Spleen (tissue), 11 donors: ENCODE results near the gene SLN. TPM values are rescaled to one million over a fixed set of nuclear protein-coding genes. Genes with fewer than 3 reads are reported as not detected.

Source experiments
- DNase-seq: peaks from one replicate; pipeline ENCODE4 v3.0.0-alpha.2; 2020
- H3K27ac ChIP-seq, 8 donors: fragments of 200-600 bp; sonication (generic) in 7 of 8; 1 replicate in 4 of 8; 2 replicates in 4 of 8; pipeline versions ENCODE4 v1.5.0 to v1.8.0; 2016 to 2021; ENCODE audit warnings: inconsistent platforms in 4 of 8, mild to moderate bottlenecking in 4 of 8, moderate library complexity in 1 of 8
- H3K27me3 ChIP-seq, 7 donors: fragments of 200-600 bp; sonication (generic) in 6 of 7; replicated peaks in 1 of 7; 1 replicate in 4 of 7; 2 replicates in 3 of 7; pipeline versions ENCODE4 v1.5.0 to v1.8.0; 2016 to 2021; ENCODE audit warnings: inconsistent platforms in 3 of 7, mild to moderate bottlenecking in 1 of 7
- H3K36me3 ChIP-seq, 6 donors: fragments of 200-600 bp; sonication (generic) in 5 of 6; 1 replicate in 4 of 6; 2 replicates in 2 of 6; pipeline versions ENCODE4 v1.5.0 to v1.8.0; 2016 to 2021; ENCODE audit warnings: inconsistent platforms in 2 of 6
- H3K4me1 ChIP-seq, 6 donors: fragments of 200-600 bp; sonication (generic) in 5 of 6; 1 replicate in 3 of 6; 2 replicates in 3 of 6; pipeline versions ENCODE4 v1.5.0 to v1.8.0; 2016 to 2021; ENCODE audit warnings: inconsistent platforms in 3 of 6
- H3K4me3 ChIP-seq, 8 donors: fragments of 200-600 bp; sonication (generic) in 7 of 8; 1 replicate in 4 of 8; 2 replicates in 4 of 8; pipeline versions ENCODE4 v1.5.0 to v1.8.0; 2016 to 2021; ENCODE audit warnings: inconsistent platforms in 4 of 8, mild to moderate bottlenecking in 4 of 8, moderate library complexity in 2 of 8
- H3K9me3 ChIP-seq, 8 donors: fragments of 200-600 bp; sonication (generic) in 7 of 8; 1 replicate in 4 of 8; 2 replicates in 4 of 8; pipeline versions ENCODE4 v1.5.0 to v1.8.0; 2016 to 2021; ENCODE audit warnings: inconsistent platforms in 4 of 8
- POLR2A ChIP-seq, 3 donors: fragments of 450-650 bp; IDR thresholded peaks; one replicate each; pipeline ENCODE4 v1.5.1; 2017; ENCODE audit warnings: antibody characterized with exemption in 3 of 3, mild to moderate bottlenecking in 1 of 3
- POLR2AphosphoS5 ChIP-seq, 3 donors: sonication (generic); formaldehyde crosslinking; IDR thresholded peaks; one replicate each; pipeline ENCODE4 v1.5.1; 2017; ENCODE audit warnings: antibody characterized with exemption in 3 of 3
- WGBS, 5 donors: extraction: QIAGEN DNeasy Blood & Tissue Kit in 3 of 5; methylation state at CpG; one replicate each; pipeline versions ENCODE4 v1.1.5 to v1.1.7; 2013 to 2018; 5-methylcytosine and 5-hydroxymethylcytosine counted together
- intact Hi-C: fragments of 100-400 bp; cut with DNase I; formaldehyde crosslinking; loops from one replicate; pipeline ENCODE4 v1.15.0; 2023; ENCODE audit warnings: low total_unique reads
- polyA plus RNA-seq, 3 donors: library from polyadenylated mRNA; stranded (reverse); fragments of 200-250 nt; gene quantifications; one replicate each; pipeline ENCODE4 v1.2.1, GENCODE V29; 2013
- total RNA-seq, 7 donors: library from RNA; depleted of rRNA in 3 of 7; stranded (reverse); fragments of >200 nt in 3 of 7; fragmentation: NEBNext Ultra II Directional in 4 of 7; extraction: Animal tissue kit (Norgen Biotek cat#: 25700) in 4 of 7; gene quantifications; one replicate each; pipeline versions ENCODE4 v1.1.0 to v1.2.1, GENCODE V29; 2016 to 2021
- TF ChIP-seq, protein P1 (sequence below), 11 experiments: fragments of 200-600 bp in 7 of 11; fragments of 450-650 bp in 4 of 11; sonication (generic) in 4 of 11; IDR thresholded peaks in 8 of 11; conservative IDR thresholded peaks in 3 of 11; 1 replicate in 7 of 11; 2 replicates in 4 of 11; pipeline versions ENCODE4 v1.4.0 to v1.8.0; 2016 to 2021; ENCODE audit warnings: antibody characterized with exemption in 11 of 11, inconsistent platforms in 4 of 11, mild to moderate bottlenecking in 1 of 11
- donor health status: healthy with polysubstance abuse.
- donor health status: DM: no; HTN: no; CAD: no; lungs with moderate emphysema.
- donor health status: DM: no; HTN: no; CAD: no.
- donor health status: Bipolar disorder and iron deficiency.
- donor health status: healthy.
- donor health status: DM: no; HTN: no; CAD: no.
- donor health status: DM: yes; HTN: yes; CAD: no.

Gene SLN
- total and polyA plus RNA-seq, 10 donors: 0.09 to 0.86 (median 0.48) TPM; not detected in 6

- no peaks in the 10 kb centered on the region for H3K4me1 ChIP-seq
- TF ChIP-seq POLR2A (IDR thresholded peaks at IDR 0.05) (no peak), POLR2AphosphoS5 (IDR thresholded peaks at IDR 0.05) (no peak)
- TF ChIP-seq, protein P1, sequence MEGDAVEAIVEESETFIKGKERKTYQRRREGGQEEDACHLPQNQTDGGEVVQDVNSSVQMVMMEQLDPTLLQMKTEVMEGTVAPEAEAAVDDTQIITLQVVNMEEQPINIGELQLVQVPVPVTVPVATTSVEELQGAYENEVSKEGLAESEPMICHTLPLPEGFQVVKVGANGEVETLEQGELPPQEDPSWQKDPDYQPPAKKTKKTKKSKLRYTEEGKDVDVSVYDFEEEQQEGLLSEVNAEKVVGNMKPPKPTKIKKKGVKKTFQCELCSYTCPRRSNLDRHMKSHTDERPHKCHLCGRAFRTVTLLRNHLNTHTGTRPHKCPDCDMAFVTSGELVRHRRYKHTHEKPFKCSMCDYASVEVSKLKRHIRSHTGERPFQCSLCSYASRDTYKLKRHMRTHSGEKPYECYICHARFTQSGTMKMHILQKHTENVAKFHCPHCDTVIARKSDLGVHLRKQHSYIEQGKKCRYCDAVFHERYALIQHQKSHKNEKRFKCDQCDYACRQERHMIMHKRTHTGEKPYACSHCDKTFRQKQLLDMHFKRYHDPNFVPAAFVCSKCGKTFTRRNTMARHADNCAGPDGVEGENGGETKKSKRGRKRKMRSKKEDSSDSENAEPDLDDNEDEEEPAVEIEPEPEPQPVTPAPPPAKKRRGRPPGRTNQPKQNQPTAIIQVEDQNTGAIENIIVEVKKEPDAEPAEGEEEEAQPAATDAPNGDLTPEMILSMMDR (IDR thresholded peaks at IDR 0.05 in 8 of 11, conservative IDR thresholded peaks at IDR 0.05 in 3 of 11): no peak
- 43 to 74% (median 59%) methylated on average over 2 of the region's 2 CpGs for WGBS, 5 donors
- no peaks in the 10 kb centered on the region for H3K36me3 ChIP-seq
- no peaks in the 10 kb centered on the region for H3K9me3 ChIP-seq
- intact Hi-C loops: no loop called here
- DNase-seq: no peak
- H3K27ac ChIP-seq: no peak overlapping the region
- peaks cover 0 to 20% (median 0%) of the 10 kb centered on the region in 7 donors for H3K27me3 ChIP-seq
- H3K4me3 ChIP-seq: no peak overlapping the region
Observed at GRCh38 chr11:107747622-107748021, 35.8 kb upstream of the SLN start.

DNA sequence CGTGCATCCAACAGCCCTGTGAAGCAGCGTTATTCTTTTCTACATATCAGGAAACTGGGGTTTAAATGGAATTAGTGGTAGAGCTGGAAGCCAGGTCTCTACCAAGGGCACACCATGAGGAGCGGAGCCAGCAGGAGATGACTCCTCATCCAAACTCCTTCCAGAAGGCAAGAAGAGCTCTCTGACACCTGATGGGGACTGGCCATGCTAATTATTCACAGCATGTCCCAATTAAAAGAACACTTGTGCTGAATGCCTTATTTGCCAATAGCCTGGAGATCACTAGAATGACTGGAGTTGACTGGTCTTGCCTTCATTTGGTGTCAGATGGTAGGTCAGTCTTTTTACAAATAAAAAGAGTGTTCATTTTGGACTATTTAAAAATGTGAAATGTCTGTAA is 32.9 kb upstream of the SLN start:
- Histone ChIP-seq H3K27me3 (peaks cover 0 to 33% (median 0%) of the 10 kb centered on the region in 7 donors), H3K27ac (no peak overlapping the region), H3K4me1 (no peaks in the 10 kb centered on the region), H3K9me3 (peaks cover 0 to 2% (median 0%) of the 10 kb centered on the region in 8 donors), H3K36me3 (no peaks in the 10 kb centered on the region), H3K4me3 (no peak overlapping the region)
- DNase-seq: no peak
- intact Hi-C loops: no loop called here
- WGBS, 5 donors: 65 to 87% (median 80%) methylated on average over 3 of the region's 3 CpGs
- TF ChIP-seq POLR2AphosphoS5 (IDR thresholded peaks at IDR 0.05) (no peak), POLR2A (IDR thresholded peaks at IDR 0.05) (no peak)
- TF ChIP-seq, protein P1 (IDR thresholded peaks at IDR 0.05 in 8 of 11, conservative IDR thresholded peaks at IDR 0.05 in 3 of 11): no peak

- Histone ChIP-seq H3K9me3 (peaks cover 0 to 3% (median 0%) of the 10 kb centered on the region in 8 donors), H3K4me1 (no peaks in the 10 kb centered on the region), H3K4me3 (no peak overlapping the region), H3K36me3 (no peaks in the 10 kb centered on the region), H3K27me3 (peaks cover 0 to 33% (median 0%) of the 10 kb centered on the region in 7 donors), H3K27ac (no peak overlapping the region)
- TF ChIP-seq POLR2AphosphoS5 (IDR thresholded peaks at IDR 0.05) (no peak), POLR2A (IDR thresholded peaks at IDR 0.05) (no peak)
- TF ChIP-seq, protein P1 (IDR thresholded peaks at IDR 0.05 in 8 of 11, conservative IDR thresholded peaks at IDR 0.05 in 3 of 11): no peak
- DNase-seq: no peak
- intact Hi-C loops: no loop called here
- 40 to 65% (median 53%) methylated on average over 3 of the region's 3 CpGs for WGBS, 5 donors
Observed at GRCh38 chr11:107743191-107743590, 31.3 kb upstream of the SLN start.

GRCh38 chr11:107741044-107741823 is 29.4 kb upstream of the SLN start:
- no peaks in the 10 kb centered on the region for H3K4me1 ChIP-seq
- H3K4me3 ChIP-seq: no peak overlapping the region
- no peak for TF ChIP-seq POLR2AphosphoS5 (IDR thresholded peaks at IDR 0.05)
- TF ChIP-seq, protein P1 (IDR thresholded peaks at IDR 0.05 in 8 of 11, conservative IDR thresholded peaks at IDR 0.05 in 3 of 11): peak in 7 of 11 experiments; percentile 14 to 28 (median 24)
- no peak for TF ChIP-seq POLR2A (IDR thresholded peaks at IDR 0.05)
- H3K27me3 ChIP-seq: peaks cover 0 to 33% (median 0%) of the 10 kb centered on the region in 7 donors
- intact Hi-C loops: no loop called here
- H3K27ac ChIP-seq: no peak overlapping the region
- no peaks in the 10 kb centered on the region for H3K36me3 ChIP-seq
- 44 to 61% (median 49%) methylated on average over 7 of the region's 7 CpGs for WGBS, 5 donors
- peaks cover 0 to 3% (median 0%) of the 10 kb centered on the region in 8 donors for H3K9me3 ChIP-seq
- peak; percentile 66 for DNase-seq
